HL-60 (cell line): Measurements from ENCODE around the gene CCDC126.

ENCODE experiments used
- GABPA ChIP-seq: IDR thresholded peaks from 2 replicates; pipeline ENCODE4 v1.6.1; 2012; ENCODE audit warnings: low read depth
- POLR2AphosphoS5 ChIP-seq: IDR thresholded peaks from 2 replicates; pipeline ENCODE4 v1.6.1; 2012; ENCODE audit warnings: low read depth
- REST ChIP-seq: IDR thresholded peaks from 2 replicates; pipeline ENCODE4 v1.6.1; 2012; ENCODE audit warnings: low read depth; ENCODE audit not compliant: insufficient replicate concordance
- SPI1 ChIP-seq: IDR thresholded peaks from 2 replicates; pipeline ENCODE4 v1.6.1; 2012; ENCODE audit warnings: low read depth, mild to moderate bottlenecking, borderline replicate concordance
- TF ChIP-seq, protein P1 (sequence below): IDR thresholded peaks from one replicate; pipeline ENCODE4 v1.5.1; 2011; ENCODE audit warnings: low read length, control low read depth, inconsistent platforms; ENCODE audit not compliant: insufficient read depth

DNA sequence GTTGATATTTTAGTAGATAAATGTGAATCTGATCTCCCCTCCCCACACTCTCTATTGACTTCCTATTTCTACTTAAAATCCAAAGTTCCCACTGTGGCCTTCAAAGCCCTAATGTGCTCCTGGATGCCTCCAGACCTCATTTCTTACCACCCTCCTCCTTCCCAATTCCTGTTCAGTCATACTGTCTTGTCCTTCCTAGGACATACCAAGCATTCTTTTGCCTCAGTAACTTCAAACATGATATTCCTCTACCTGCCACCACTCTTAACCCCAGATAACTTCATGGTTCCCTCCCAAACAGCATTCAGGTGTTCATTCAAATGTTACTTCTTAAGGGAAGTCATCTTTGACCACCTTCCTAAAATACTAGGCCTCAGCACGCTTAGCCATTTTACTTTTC lies 48.6 kb downstream of the CCDC126 start:
- TF ChIP-seq, protein P1, sequence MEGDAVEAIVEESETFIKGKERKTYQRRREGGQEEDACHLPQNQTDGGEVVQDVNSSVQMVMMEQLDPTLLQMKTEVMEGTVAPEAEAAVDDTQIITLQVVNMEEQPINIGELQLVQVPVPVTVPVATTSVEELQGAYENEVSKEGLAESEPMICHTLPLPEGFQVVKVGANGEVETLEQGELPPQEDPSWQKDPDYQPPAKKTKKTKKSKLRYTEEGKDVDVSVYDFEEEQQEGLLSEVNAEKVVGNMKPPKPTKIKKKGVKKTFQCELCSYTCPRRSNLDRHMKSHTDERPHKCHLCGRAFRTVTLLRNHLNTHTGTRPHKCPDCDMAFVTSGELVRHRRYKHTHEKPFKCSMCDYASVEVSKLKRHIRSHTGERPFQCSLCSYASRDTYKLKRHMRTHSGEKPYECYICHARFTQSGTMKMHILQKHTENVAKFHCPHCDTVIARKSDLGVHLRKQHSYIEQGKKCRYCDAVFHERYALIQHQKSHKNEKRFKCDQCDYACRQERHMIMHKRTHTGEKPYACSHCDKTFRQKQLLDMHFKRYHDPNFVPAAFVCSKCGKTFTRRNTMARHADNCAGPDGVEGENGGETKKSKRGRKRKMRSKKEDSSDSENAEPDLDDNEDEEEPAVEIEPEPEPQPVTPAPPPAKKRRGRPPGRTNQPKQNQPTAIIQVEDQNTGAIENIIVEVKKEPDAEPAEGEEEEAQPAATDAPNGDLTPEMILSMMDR: no peak
- TF ChIP-seq REST (no peak), POLR2AphosphoS5 (no peak), SPI1 (no peak), GABPA (no peak)
